ENCODE data around the gene SUPT6H.

GRCh38 chr17:28716740-28717577 is 55.0 kb downstream of the SUPT6H start:
- TF ChIP-seq EZH2 (IDR thresholded peaks at IDR 0.05; ENCODE audit: insufficient read depth, poor library complexity, severe bottlenecking): no peak
- TF ChIP-seq EZH2phosphoT487 (IDR thresholded peaks at IDR 0.05; ENCODE audit: insufficient read depth, low read depth): no peak
